GM19395 (cell line): ENCODE data around the gene S100A1.

Source experiments
- ATAC-seq: cut with Tn5 transposase; IDR thresholded peaks from one replicate; pipeline ENCODE4 v1.9.1; 2021; ENCODE audit warnings: mild to moderate bottlenecking, moderate library complexity; ENCODE audit not compliant: unreplicated experiment

S100A1 gene

GRCh38 chr1:153610334-153610733 lies 17.9 kb upstream of the S100A1 start:
- no peak for ATAC-seq

GRCh38 chr1:153610811-153611301 lies 17.4 kb upstream of the S100A1 start:
- no peak for ATAC-seq

GRCh38 chr1:153611356-153611755 lies 16.9 kb upstream of the S100A1 start:
- no peak for ATAC-seq

GRCh38 chr1:153612111-153612754 lies 16.0 kb upstream of the S100A1 start:
- ATAC-seq = no peak

- ATAC-seq = no peak
Observed at GRCh38 chr1:153612755-153613331, 15.4 kb upstream of the S100A1 start, which contains the start of gene S100A16. Gene S100A16, minus strand, starts transcription at chr1:153613137. Its CDS starts 4,986 bp downstream, at chr1:153608151.

- ATAC-seq = no peak
Observed at GRCh38 chr1:153613406-153613805, 14.8 kb upstream of the S100A1 start.

GRCh38 chr1:153614189-153614900 lies 13.9 kb upstream of the S100A1 start:
- ATAC-seq = no peak

GRCh38 chr1:153614906-153615305 lies 13.3 kb upstream of the S100A1 start:
- no peak for ATAC-seq

- no peak for ATAC-seq
Observed at GRCh38 chr1:153615406-153615805, 12.8 kb upstream of the S100A1 start.

GRCh38 chr1:153616144-153616916 lies 11.9 kb upstream of the S100A1 start, which contains the start of gene S100A14:
Gene S100A14, minus strand, starts transcription at chr1:153616325. Its CDS starts 467 bp downstream, at chr1:153615858.
- no peak for ATAC-seq

- ATAC-seq = no peak
Observed at GRCh38 chr1:153616917-153617311, 11.3 kb upstream of the S100A1 start.

- ATAC-seq = no peak
Observed at GRCh38 chr1:153617663-153618062, 10.6 kb upstream of the S100A1 start.

- ATAC-seq = no peak
Observed at GRCh38 chr1:153619171-153619570, 9.1 kb upstream of the S100A1 start.

- no peak for ATAC-seq
Observed at GRCh38 chr1:153623101-153623500, 5.1 kb upstream of the S100A1 start.

- ATAC-seq = no peak
Observed at GRCh38 chr1:153624965-153625611, 3.1 kb upstream of the S100A1 start.

- ATAC-seq = no peak
Observed at GRCh38 chr1:153626477-153626903, 1.7 kb upstream of the S100A1 start.

GRCh38 chr1:153626904-153627714 lies 1.1 kb upstream of the S100A1 start, which contains the start of gene S100A13:
Gene S100A13, minus strand, starts transcription at chr1:153627505. Its CDS starts 1,033 bp downstream, at chr1:153626472.
- no peak for ATAC-seq

- no peak for ATAC-seq
Observed at GRCh38 chr1:153628638-153629342, 556 bp downstream of the S100A1 start.

GRCh38 chr1:153629343-153629665 lies 1.1 kb downstream of the S100A1 start:
- no peak for ATAC-seq
